B cell (primary cell): Measurements from ENCODE around the gene NOMO2. TPM values are rescaled to one million over a fixed set of nuclear protein-coding genes. Genes with fewer than 3 reads are reported as not detected.
A peak's percentile ranks its signal among the peaks of the same experiment; 100 is the strongest.
"Not testable (repeated sequence)": the region's sequence is repeated elsewhere in the genome, so short reads cannot be mapped to it uniquely, and the experiment has no call there.

Experiments
- ATAC-seq: fragments of 200-7000 bp; cut with Tn5 transposase; one replicate; pipeline ENCODE4 v1.10.0; 2021; ENCODE audit warnings: low read depth, mild to moderate bottlenecking, moderate number of reproducible peaks, moderate library complexity
- CTCF ChIA-PET: fragments of 350-600 bp; sonication (Branson Sonifier 250); formaldehyde crosslinking; loops from one replicate; lab custom pipeline; 2021; ENCODE audit warnings: antibody characterized with exemption, inconsistent platforms; lab: Charles Lee
- POLR2A ChIA-PET: fragments of 350-600 bp; sonication (Branson Sonifier 250); formaldehyde crosslinking; loops from one replicate; lab custom pipeline; 2021; ENCODE audit warnings: antibody characterized with exemption; lab: Charles Lee
- DNase-seq: peaks from one replicate; pipeline ENCODE4 v3.0.0; 2013
- H2AFZ ChIP-seq: 2 replicates; pipeline ENCODE4 v1.6.1; 2012; ENCODE audit warnings: mild to moderate bottlenecking, low read depth, low read length; ENCODE audit not compliant: insufficient read depth, poor library complexity, severe bottlenecking
- H3K27ac ChIP-seq, 2 donors: 1 replicate in 1 of 2; 2 replicates in 1 of 2; pipeline ENCODE4 v1.5.1; 2012 to 2013; ENCODE audit warnings: low read length in 2 of 2, mild to moderate bottlenecking in 2 of 2, moderate library complexity in 1 of 2
- H3K27me3 ChIP-seq, 4 experiments: fragments of 200-600 bp in 1 of 4; sonication (generic) in 1 of 4; replicated peaks in 1 of 4; 1 replicate in 2 of 4; 2 replicates in 2 of 4; pipeline versions ENCODE4 v1.6.1 to v1.7.0; 2013 to 2016; ENCODE audit warnings: low read length in 3 of 4, mild to moderate bottlenecking in 2 of 4, mixed read lengths in 1 of 4, moderate library complexity in 1 of 4; ENCODE audit not compliant: insufficient read depth in 4 of 4, control insufficient read depth in 3 of 4; ENCODE audit errors: control extremely low read depth in 1 of 4
- H3K36me3 ChIP-seq, 2 experiments: replicated peaks in 1 of 2; 1 replicate in 1 of 2; 2 replicates in 1 of 2; pipeline versions ENCODE4 v1.6.1 to v1.7.1; 2013; ENCODE audit warnings: low read length in 1 of 2; ENCODE audit not compliant: insufficient read depth in 2 of 2, control insufficient read depth in 1 of 2; ENCODE audit errors: control extremely low read depth in 1 of 2, extremely low read depth in 1 of 2
- H3K4me1 ChIP-seq, 2 donors: fragments of 200-600 bp in 1 of 2; sonication (generic) in 1 of 2; 1 replicate in 1 of 2; 2 replicates in 1 of 2; pipeline versions ENCODE4 v1.5.1 to v1.6.1; 2013 to 2017; ENCODE audit warnings: low read length in 2 of 2; ENCODE audit not compliant: control insufficient read depth in 2 of 2, insufficient read depth in 2 of 2
- H3K4me2 ChIP-seq: replicated peaks from 2 replicates; pipeline ENCODE3; 2012; ENCODE audit warnings: mild to moderate bottlenecking, low read depth, low read length; ENCODE audit not compliant: poor library complexity, severe bottlenecking
- H3K4me3 ChIP-seq, 5 experiments: fragments of 200-600 bp in 1 of 5; sonication (generic) in 1 of 5; 1 replicate in 3 of 5; 2 replicates in 2 of 5; pipeline versions ENCODE4 v1.5.1 to v1.7.0; 2011 to 2016; ENCODE audit warnings: low read length in 4 of 5, mild to moderate bottlenecking in 4 of 5, low read depth in 2 of 5, control low read depth in 1 of 5, moderate library complexity in 1 of 5; ENCODE audit not compliant: insufficient read depth in 1 of 5; ENCODE audit errors: control extremely low read depth in 1 of 5, extremely low read depth in 1 of 5
- H3K79me2 ChIP-seq: fragments of 200-600 bp; sonication (generic); one replicate; pipeline ENCODE4 v1.6.0; 2016; ENCODE audit warnings: low read length; ENCODE audit not compliant: control insufficient read depth, insufficient read depth
- H3K9ac ChIP-seq: fragments of 200-600 bp; sonication (generic); 2 replicates; pipeline ENCODE4 v1.6.1; 2017; ENCODE audit warnings: mild to moderate bottlenecking, low read length, moderate library complexity
- H3K9me3 ChIP-seq, 3 donors: one replicate each; pipeline versions ENCODE4 v1.6.1 to v1.7.1; 2013; ENCODE audit warnings: low read length in 2 of 3; ENCODE audit not compliant: control insufficient read depth in 2 of 3, insufficient read depth in 1 of 3; ENCODE audit errors: control extremely low read depth in 1 of 3
- H4K20me1 ChIP-seq: 2 replicates; pipeline ENCODE4 v1.6.0; 2012; ENCODE audit warnings: mild to moderate bottlenecking, low read length; ENCODE audit not compliant: insufficient read depth, control insufficient read depth, poor library complexity, severe bottlenecking
- H3K27ac Mint-ChIP-seq: one replicate; pipeline ENCODE4 v1.8.0; 2021; ENCODE audit warnings: mixed read lengths
- H3K27me3 Mint-ChIP-seq: one replicate; pipeline ENCODE4 v1.8.0; 2021; ENCODE audit warnings: mixed read lengths
- H3K4me1 Mint-ChIP-seq: one replicate; pipeline ENCODE4 v1.8.0; 2021; ENCODE audit warnings: mixed read lengths
- H3K4me3 Mint-ChIP-seq: one replicate; pipeline ENCODE4 v1.8.0; 2021; ENCODE audit warnings: mixed read lengths
- H3K9me3 Mint-ChIP-seq: one replicate; pipeline ENCODE4 v1.8.0; 2022; ENCODE audit warnings: mixed read lengths; ENCODE audit not compliant: insufficient read depth
- WGBS: methylation state at CpG from one replicate; pipeline ENCODE4 v1.1.5; 2013; ENCODE audit warnings: missing lambda C conversion rate; ENCODE audit not compliant: insufficient coverage; 5-methylcytosine and 5-hydroxymethylcytosine counted together
- intact Hi-C: fragments of 100-400 bp; cut with micrococcal nuclease; formaldehyde crosslinking; loops from one replicate; pipeline ENCODE4 v1.10.0; 2022
- polyA plus RNA-seq: library from polyadenylated mRNA; depleted of rRNA; stranded (reverse); fragments of >200 nt; gene quantifications from 2 replicates; pipeline ENCODE4 v1.2.3, GENCODE V29; 2012
- total RNA-seq, 2 donors: library from RNA; stranded (reverse); fragments of 120-200 nt in 1 of 2; gene quantifications; 1 replicate in 1 of 2; 2 replicates in 1 of 2; pipeline versions ENCODE4 v1.2.3 to v1.2.4, GENCODE V29; 2013 to 2022

The NOMO2 gene
- total and polyA plus RNA-seq, 2 donors (not counting 1 experiment from before 2014, with no cell fraction given): 41.2 to 47.2 TPM

DNA sequence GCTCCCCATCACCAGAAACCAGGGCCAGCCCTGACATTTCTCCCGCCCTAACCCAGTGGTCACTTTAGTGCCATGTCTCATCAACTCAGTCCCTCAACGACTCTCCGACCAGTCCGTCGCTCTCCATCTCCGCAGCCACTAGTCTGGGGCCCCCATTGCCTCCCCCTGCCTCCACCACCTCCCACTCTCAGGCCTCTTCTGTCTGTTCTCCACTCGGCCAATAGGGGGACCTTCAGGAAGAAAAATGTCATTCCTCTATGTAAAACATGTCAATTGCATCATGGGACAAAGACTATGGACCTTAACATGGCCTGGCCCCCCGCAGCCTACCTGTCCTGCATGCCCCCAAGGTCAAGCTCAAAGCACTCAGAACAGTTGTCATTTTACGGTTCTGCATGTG lies 39.3 kb downstream of the NOMO2 start:
- H3K4me3 ChIP-seq, H3K9me3 ChIP-seq, intact Hi-C loops, H3K4me1 ChIP-seq, H2AFZ ChIP-seq, H3K27ac ChIP-seq, H3K4me2 ChIP-seq, H3K36me3 ChIP-seq, POLR2A ChIA-PET, CTCF ChIA-PET, H4K20me1 ChIP-seq, H3K4me3 Mint-ChIP-seq, H3K9me3 Mint-ChIP-seq, ATAC-seq, H3K27ac Mint-ChIP-seq, H3K27me3 ChIP-seq, DNase-seq, H3K9ac ChIP-seq, H3K4me1 Mint-ChIP-seq, H3K79me2 ChIP-seq, H3K27me3 Mint-ChIP-seq: not testable (repeated sequence)
- no CpG with 5 or more reads among the region's 9 CpGs for WGBS

DNA sequence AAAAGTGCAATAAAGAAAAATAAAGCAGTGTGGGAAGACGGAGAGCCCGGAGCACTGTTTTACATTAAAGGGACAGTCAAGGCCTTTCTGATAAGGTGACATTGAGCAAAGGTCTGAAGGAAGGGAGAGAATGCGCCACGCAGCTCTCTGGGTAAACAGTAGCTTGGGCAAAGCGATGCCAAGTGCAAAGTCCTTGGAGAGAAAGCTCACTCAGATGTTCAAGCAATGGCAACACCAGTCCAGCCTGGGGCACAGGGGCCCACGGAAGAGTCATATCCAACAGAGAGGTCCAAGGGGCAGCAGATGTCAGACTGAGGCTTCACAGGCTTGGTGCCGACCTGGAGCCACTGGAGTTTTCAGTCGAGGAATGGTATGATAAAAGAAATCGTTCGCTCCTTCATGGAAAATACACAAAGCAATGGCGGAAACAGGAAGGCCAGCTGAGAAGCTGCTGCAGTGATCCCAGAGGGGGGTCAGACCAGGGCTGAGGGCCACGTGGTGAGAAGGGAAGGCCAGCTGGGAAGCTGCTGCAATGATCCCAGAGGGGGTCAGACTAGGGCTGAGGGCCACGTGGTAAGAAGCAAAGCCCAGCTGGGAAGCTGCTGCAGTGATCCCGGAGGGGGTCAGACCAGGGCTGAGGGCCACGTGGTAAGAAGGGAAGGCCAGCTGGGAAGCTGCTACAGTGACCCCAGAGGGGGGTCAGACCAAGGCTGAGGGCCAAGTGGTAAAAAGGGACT lies 40.3 kb downstream of the NOMO2 start:
- H3K27me3 Mint-ChIP-seq, H3K4me3 Mint-ChIP-seq, H3K4me2 ChIP-seq, CTCF ChIA-PET, H3K4me1 ChIP-seq, H3K79me2 ChIP-seq, H4K20me1 ChIP-seq, H3K36me3 ChIP-seq, POLR2A ChIA-PET, H2AFZ ChIP-seq, H3K9ac ChIP-seq, H3K9me3 ChIP-seq, DNase-seq, H3K4me1 Mint-ChIP-seq, H3K9me3 Mint-ChIP-seq, ATAC-seq, H3K27ac Mint-ChIP-seq, intact Hi-C loops, H3K4me3 ChIP-seq, H3K27ac ChIP-seq, H3K27me3 ChIP-seq: not testable (repeated sequence)
- WGBS: no CpG with 5 or more reads among the region's 15 CpGs

DNA sequence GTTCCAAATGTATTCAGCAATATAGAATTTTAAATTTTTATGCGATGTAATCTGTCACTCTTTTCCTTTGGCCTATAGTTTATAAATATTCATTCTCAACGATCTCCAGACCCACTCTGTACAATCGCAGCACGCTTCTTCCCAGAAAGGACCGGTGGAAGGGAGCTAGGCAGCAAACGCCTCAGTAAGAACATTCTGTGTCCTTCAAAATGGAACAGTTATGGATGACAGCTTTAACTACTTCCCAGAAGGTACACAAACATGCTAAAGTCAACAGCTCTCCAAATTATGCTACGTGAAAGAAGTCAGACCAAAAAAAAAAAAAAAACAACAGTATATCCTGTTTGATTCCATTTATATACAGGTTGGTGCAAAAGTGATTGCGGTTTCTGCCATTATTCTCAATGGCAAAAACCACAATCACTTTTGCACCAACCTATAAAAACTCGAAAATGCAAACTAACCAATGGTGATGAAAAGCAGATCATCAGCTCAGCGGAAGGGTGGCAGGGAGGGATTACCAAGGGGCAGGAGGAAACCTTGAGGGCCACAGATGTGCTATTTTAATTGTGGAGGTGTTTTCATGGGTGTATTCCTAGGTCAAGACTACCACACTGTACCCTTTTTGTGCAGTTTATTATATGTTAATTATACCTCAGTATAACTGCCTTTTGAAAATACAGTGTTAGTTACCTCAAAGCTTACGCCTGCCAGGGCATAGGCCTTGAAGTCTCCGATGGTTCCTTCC lies 43.2 kb downstream of the NOMO2 start:
- H3K36me3 ChIP-seq, H3K27ac ChIP-seq, H3K79me2 ChIP-seq, H3K9me3 ChIP-seq, H3K4me1 Mint-ChIP-seq, H4K20me1 ChIP-seq, POLR2A ChIA-PET, H3K4me3 Mint-ChIP-seq, H2AFZ ChIP-seq, H3K4me2 ChIP-seq, H3K4me3 ChIP-seq, H3K27me3 ChIP-seq, ATAC-seq, intact Hi-C loops, DNase-seq, H3K27ac Mint-ChIP-seq, H3K27me3 Mint-ChIP-seq, H3K9me3 Mint-ChIP-seq, H3K4me1 ChIP-seq, CTCF ChIA-PET, H3K9ac ChIP-seq: not testable (repeated sequence)
- WGBS: no CpG with 5 or more reads among the region's 12 CpGs

DNA sequence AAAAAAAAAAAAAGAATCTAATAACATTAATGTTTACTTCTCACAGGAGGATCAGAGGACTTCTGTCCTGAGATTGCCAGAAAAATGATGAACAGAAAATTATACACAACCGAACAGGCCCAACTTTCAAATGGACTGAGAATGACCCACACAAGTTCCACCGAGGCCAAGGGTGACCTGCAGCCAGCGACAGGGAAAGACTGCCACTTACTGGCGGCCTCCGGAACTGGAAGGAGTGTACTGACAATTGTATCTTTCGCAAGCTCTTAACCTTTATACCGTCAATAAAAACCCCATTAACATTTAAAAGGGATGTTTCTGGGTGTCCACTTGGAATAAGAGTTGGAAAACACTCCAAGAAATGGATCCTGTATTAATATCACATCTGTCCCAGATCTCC lies 63.5 kb downstream of the NOMO2 start:
- H3K79me2 ChIP-seq, H2AFZ ChIP-seq, H3K4me3 Mint-ChIP-seq, H3K9me3 ChIP-seq, DNase-seq, H3K27ac Mint-ChIP-seq, H4K20me1 ChIP-seq, CTCF ChIA-PET, POLR2A ChIA-PET, H3K27ac ChIP-seq, H3K4me1 ChIP-seq, H3K9ac ChIP-seq, H3K9me3 Mint-ChIP-seq, H3K4me3 ChIP-seq, H3K36me3 ChIP-seq, H3K27me3 ChIP-seq, H3K4me2 ChIP-seq, H3K27me3 Mint-ChIP-seq, intact Hi-C loops, H3K4me1 Mint-ChIP-seq: not testable (repeated sequence)
- ATAC-seq: peak; percentile 39
- no CpG with 5 or more reads among the region's 7 CpGs for WGBS
